Type B pancreatic cell (in vitro differentiated cells): ENCODE data around the gene ITPRIPL1. TPM values are rescaled to one million over a fixed set of nuclear protein-coding genes. Genes with fewer than 3 reads are reported as not detected.
"Not testable (repeated sequence)": the region's sequence is repeated elsewhere in the genome, so short reads cannot be mapped to it uniquely, and the experiment has no call there.

Source experiments
- DNase-seq: peaks from one replicate; pipeline ENCODE4 v3.0.0; 2021; ENCODE audit warnings: mixed read lengths; ENCODE audit not compliant: unreplicated experiment; ENCODE audit errors: extremely low spot score
- H3K27ac Mint-ChIP-seq: 2 replicates; pipeline ENCODE4 v1.8.0; 2021; ENCODE audit warnings: mild to moderate bottlenecking, mixed read lengths
- H3K27me3 Mint-ChIP-seq: 2 replicates; pipeline ENCODE4 v1.8.0; 2021; ENCODE audit warnings: mixed read lengths
- H3K36me3 Mint-ChIP-seq: 2 replicates; pipeline ENCODE4 v1.8.0; 2021; ENCODE audit warnings: mixed read lengths
- H3K4me1 Mint-ChIP-seq: one replicate; pipeline ENCODE4 v1.8.0; 2021; ENCODE audit warnings: mixed read lengths; ENCODE audit not compliant: unreplicated experiment
- H3K4me3 Mint-ChIP-seq: 2 replicates; pipeline ENCODE4 v1.8.0; 2021; ENCODE audit warnings: mild to moderate bottlenecking, mixed read lengths
- H3K9me3 Mint-ChIP-seq: 2 replicates; pipeline ENCODE4 v1.8.0; 2021; ENCODE audit warnings: mixed read lengths
- long read RNA-seq: library from polyadenylated mRNA; unstranded; transcript quantifications from one replicate; pipeline ENCODE4 v2.0.0, GENCODE V29; 2020
- total RNA-seq: library from RNA; stranded (reverse); gene quantifications from 2 replicates; pipeline ENCODE4 v1.2.1, GENCODE V29; 2021; ENCODE audit warnings: low replicate concordance
- TF ChIP-seq, protein P1 (sequence below): fragments of 200-600 bp; sonication (generic); conservative IDR thresholded peaks from 2 replicates; pipeline ENCODE4 v1.5.0; 2021; ENCODE audit warnings: antibody characterized with exemption, mild to moderate bottlenecking

Gene ITPRIPL1
- total RNA-seq = 3.5 and 11.6 TPM in 2 replicates
- long read RNA-seq, partial matches to known transcripts = 0 of 3 reads
- long read RNA-seq, other reads (novel, unspliced or antisense) = 0 of 3 reads

DNA sequence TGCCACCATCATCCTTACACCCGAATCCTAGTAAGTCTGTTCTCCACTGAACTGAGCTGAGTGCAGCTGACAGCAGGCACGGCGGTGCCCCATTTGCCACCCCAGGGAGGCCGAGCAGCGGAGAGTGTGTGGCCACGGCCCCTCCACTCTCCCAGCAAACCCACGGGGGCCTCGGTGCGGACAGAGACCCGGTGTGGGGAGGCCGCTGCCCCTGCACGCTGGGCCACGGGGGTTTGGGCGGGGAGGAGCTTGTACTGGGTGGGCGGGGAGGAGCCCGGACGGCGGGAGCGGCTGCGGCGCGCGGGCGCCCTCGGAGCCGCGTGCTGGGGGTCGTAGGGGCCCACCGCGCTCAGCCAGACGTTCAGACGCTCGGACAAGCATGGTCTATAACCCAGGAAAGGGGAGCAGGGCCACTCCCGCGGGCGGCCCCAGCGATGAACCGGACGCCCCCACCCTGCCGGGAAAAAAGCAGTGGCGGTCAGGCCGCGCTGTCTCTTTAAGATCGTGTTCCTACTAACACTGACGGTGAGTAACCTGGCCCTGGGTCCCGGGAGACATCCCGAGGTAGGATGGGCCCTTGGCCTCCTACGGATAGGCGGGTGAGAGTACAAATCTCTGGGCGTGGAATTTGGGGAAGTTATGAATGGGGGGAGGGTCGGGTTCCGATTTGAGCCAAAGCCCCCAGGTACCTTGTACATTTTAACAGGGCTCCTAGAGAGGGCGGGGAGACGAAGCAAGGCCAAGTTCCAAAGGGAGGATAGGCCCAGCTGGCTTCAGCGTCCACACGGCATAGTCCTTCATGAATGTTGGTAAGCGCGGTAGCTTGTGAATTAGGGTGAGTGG is at the start of gene ITPRIPL1:
Gene ITPRIPL1 (plus strand): TSS at position 277 of the 843 bp plus-strand sequence. CDS start 523 bp downstream, at position 800.
- Mint-ChIP-seq H3K27ac (peak within 1 kb of the TSS; percentile 70), H3K4me1 (peaks cover 15% of the 10 kb centered on the region), H3K27me3 (peaks cover 44% of the 10 kb centered on the region), H3K9me3 (no peaks in the 10 kb centered on the region), H3K36me3 (peaks cover 11% of the 10 kb centered on the region), H3K4me3 (peak within 1 kb of the TSS; percentile 94)
- TF ChIP-seq, protein P1, sequence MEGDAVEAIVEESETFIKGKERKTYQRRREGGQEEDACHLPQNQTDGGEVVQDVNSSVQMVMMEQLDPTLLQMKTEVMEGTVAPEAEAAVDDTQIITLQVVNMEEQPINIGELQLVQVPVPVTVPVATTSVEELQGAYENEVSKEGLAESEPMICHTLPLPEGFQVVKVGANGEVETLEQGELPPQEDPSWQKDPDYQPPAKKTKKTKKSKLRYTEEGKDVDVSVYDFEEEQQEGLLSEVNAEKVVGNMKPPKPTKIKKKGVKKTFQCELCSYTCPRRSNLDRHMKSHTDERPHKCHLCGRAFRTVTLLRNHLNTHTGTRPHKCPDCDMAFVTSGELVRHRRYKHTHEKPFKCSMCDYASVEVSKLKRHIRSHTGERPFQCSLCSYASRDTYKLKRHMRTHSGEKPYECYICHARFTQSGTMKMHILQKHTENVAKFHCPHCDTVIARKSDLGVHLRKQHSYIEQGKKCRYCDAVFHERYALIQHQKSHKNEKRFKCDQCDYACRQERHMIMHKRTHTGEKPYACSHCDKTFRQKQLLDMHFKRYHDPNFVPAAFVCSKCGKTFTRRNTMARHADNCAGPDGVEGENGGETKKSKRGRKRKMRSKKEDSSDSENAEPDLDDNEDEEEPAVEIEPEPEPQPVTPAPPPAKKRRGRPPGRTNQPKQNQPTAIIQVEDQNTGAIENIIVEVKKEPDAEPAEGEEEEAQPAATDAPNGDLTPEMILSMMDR = no peak
- no peak for DNase-seq

DNA sequence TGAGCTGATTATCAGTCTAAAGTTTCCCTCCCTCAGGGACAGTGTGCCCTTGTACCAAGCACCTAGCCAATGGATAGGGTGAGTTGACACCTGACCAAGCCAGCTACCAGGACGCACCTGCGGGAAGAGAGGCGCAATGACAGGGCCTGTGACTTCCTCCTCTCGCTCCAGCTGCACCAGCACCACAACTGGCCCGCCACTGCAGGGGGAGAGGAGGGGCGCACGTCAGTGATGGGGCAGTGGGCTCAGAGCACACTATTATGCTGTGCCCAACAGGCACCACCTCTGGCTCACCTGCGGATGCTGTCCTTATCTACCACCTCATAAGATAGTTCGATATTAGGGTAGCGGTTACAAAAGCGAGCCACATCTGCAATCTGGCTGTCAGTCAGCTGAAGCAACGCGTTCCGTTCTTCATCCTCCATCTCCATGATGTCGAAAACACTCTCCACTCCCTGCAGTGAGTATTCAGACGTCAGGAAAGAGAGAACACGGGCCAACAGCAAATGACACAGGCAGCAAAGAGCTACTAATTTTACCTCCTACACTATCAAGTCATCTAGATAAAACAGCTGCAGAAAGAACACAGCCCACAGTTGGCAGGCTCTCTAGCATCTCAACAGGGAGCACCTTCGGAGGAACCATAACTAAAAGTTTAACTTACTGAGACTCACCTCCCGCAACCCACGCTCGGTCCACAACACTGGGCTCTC is 48.2 kb upstream of the ITPRIPL1 start:
- no peaks in the 10 kb centered on the region for H3K27me3 Mint-ChIP-seq
- no peak for DNase-seq
- H3K36me3 Mint-ChIP-seq = peaks cover 37% of the 10 kb centered on the region
- no peak overlapping the region for H3K27ac Mint-ChIP-seq
- TF ChIP-seq, protein P1 = no peak
- no peaks in the 10 kb centered on the region for H3K9me3 Mint-ChIP-seq
- no peaks in the 10 kb centered on the region for H3K4me1 Mint-ChIP-seq
- no peak overlapping the region for H3K4me3 Mint-ChIP-seq

GRCh38 chr2:96287273-96287856 is 37.8 kb upstream of the ITPRIPL1 start:
- no peak overlapping the region for H3K4me3 Mint-ChIP-seq
- H3K27ac Mint-ChIP-seq = no peak overlapping the region
- H3K4me1 Mint-ChIP-seq = no peaks in the 10 kb centered on the region
- TF ChIP-seq, protein P1 = no peak
- no peak for DNase-seq
- H3K27me3 Mint-ChIP-seq = no peaks in the 10 kb centered on the region
- peaks cover 40% of the 10 kb centered on the region for H3K36me3 Mint-ChIP-seq
- no peaks in the 10 kb centered on the region for H3K9me3 Mint-ChIP-seq

- Mint-ChIP-seq H3K27me3 (no peaks in the 10 kb centered on the region), H3K4me1 (no peaks in the 10 kb centered on the region), H3K9me3 (no peaks in the 10 kb centered on the region), H3K36me3 (peaks cover 40% of the 10 kb centered on the region), H3K27ac (no peak overlapping the region), H3K4me3 (no peak overlapping the region)
- DNase-seq = no peak
- TF ChIP-seq, protein P1 = no peak
Measured at GRCh38 chr2:96291751-96292150, 33.4 kb upstream of the ITPRIPL1 start.

GRCh38 chr2:96294271-96294670 is 30.8 kb upstream of the ITPRIPL1 start:
- H3K4me3 Mint-ChIP-seq, H3K27me3 Mint-ChIP-seq, H3K4me1 Mint-ChIP-seq, H3K9me3 Mint-ChIP-seq, DNase-seq, H3K27ac Mint-ChIP-seq: not testable (repeated sequence)
- peaks cover 34% of the 10 kb centered on the region for H3K36me3 Mint-ChIP-seq
